Measurements from ENCODE around the gene RNF126. TPM values are rescaled to one million over a fixed set of nuclear protein-coding genes. Genes with fewer than 3 reads are reported as not detected.

The RNF126 gene
- total and polyA plus RNA-seq, 9 donors = 13.2 to 36.0 (median 29.6) TPM

DNA sequence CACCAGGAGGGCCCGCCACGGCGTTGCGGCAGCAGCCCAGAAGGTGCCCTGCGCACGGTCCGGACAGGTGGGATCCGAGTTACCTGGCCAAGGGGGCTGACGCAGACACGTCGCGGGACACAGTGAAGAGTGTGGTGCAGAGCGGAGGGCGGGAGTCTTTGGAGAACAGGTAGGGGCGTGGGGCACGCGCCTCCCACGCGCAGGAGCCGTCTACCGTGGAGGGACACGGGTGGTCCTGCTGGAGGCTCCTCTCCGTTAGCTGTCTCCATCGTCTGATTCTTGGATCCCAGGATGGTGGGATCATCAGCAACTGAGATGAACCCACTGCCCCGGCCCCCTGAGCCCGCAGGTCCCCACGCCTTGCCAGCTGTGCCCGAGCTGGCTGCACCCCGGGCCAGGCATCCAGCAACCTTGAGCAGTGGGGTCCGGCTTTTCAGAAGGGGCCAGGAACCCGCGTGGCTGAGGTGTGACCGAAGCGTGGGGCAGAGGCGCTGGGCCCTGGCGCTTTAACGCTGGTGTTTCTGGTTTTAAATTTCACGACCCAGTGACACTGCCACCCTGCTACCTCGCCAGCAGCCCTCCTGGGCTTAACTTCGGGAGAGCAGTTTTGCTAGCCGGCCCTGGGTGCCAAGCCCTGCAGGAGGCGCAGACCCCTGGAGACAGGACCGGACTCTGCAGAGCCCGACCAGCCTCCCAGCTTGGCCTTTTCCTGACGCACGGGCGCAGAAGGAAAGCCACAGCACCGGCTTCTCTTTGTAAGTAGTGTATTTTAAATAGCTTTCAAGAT is 16.0 kb downstream of the RNF126 start:
- DNase-seq = no peak
- H3K36me3 ChIP-seq (ENCODE audit: control insufficient read depth, insufficient read depth, low read length) = peaks cover 54% of the 10 kb centered on the region
- no peaks in the 10 kb centered on the region for H3K9me3 ChIP-seq (replicated peaks; ENCODE audit: control insufficient read depth, low read depth, low read length)
- whole genome bisulfite sequencing (ENCODE audit: insufficient coverage) = 94% methylated on average over 42 of the region's 48 CpGs
- no peak overlapping the region for H3K4me3 ChIP-seq (ENCODE audit: low read length)
- no peaks in the 10 kb centered on the region for H3K4me1 ChIP-seq (ENCODE audit: control insufficient read depth, insufficient read depth, low read length)
- H3K27me3 ChIP-seq (ENCODE audit: control insufficient read depth, insufficient read depth, low read length) = no peaks in the 10 kb centered on the region
- H3K27ac ChIP-seq (ENCODE audit: low read length) = no peak overlapping the region

DNA sequence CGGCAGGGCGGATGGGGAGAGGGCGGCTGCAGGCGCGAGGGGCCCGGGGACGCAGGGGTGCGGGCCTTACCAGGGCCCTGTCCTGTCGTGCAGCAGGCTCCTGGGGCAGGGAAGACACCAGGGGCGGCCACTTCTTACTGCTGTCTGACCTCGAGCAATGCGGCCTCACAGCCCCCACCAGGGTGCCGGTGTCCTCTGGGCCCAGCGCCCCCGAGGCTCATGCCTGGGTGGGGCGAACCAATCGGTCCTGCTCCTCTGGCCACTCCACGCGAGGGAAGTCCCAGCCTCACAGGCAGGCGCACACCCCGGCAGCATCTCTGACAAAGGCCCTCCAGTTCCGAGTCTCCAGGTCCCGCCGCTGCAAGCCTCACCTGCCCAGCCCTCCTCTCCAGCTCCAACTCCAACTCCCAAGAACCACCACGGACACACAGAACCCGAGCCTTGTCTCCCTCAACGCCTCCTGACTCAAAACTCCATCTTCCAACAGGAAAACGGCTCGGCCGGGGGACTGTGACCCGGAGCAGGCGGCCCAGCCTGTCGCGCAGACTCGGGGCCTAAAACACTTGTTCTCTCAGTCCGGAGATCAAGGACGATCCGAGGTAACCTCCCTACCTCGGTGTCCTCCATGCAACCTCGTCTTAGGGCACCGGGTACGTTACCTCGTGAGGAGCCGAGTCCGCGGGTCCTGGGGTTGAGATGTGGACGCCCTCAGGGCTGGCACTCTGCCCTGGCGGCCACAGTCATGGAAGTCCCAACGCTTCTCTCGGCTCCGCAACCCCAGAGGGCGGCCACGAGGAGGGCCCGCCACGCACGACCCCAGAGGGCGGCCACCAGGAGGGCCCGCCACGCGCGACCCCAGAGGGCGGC is 16.9 kb downstream of the RNF126 start:
- Histone ChIP-seq H3K36me3 (ENCODE audit: control insufficient read depth, insufficient read depth, low read length) (peaks cover 50% of the 10 kb centered on the region), H3K27ac (ENCODE audit: low read length) (no peak overlapping the region), H3K4me1 (ENCODE audit: control insufficient read depth, insufficient read depth, low read length) (no peaks in the 10 kb centered on the region), H3K4me3 (ENCODE audit: low read length) (no peak overlapping the region), H3K27me3 (ENCODE audit: control insufficient read depth, insufficient read depth, low read length) (no peaks in the 10 kb centered on the region), H3K9me3 (replicated peaks; ENCODE audit: control insufficient read depth, low read depth, low read length) (no peaks in the 10 kb centered on the region)
- DNase-seq = no peak
- 90% methylated on average over 62 of the region's 62 CpGs for WGBS (ENCODE audit: insufficient coverage)

DNA sequence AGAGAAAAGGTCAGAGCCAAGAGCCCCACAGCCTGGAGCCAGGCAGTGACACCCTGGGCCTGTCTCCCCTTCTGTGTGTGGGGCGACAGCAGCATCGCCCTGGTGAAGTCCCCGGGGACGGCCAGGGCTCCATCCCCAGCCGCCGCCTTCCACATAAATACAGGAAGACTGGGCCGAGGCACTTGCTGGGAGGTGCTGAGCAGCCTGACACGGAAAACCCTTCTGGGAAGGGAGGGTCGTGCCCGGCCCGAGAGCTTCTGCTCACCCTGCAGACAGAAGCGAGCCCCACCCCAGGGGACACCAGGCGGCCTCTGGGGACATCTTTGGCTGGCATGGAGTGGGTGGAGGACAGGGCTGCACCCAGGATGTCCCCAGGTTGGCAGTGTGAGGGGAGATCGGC is 18.2 kb downstream of the RNF126 start:
- no peaks in the 10 kb centered on the region for H3K27me3 ChIP-seq (ENCODE audit: control insufficient read depth, insufficient read depth, low read length)
- H3K27ac ChIP-seq (ENCODE audit: low read length) = no peak overlapping the region
- WGBS (ENCODE audit: insufficient coverage) = 73% methylated on average over 12 of the region's 14 CpGs
- no peaks in the 10 kb centered on the region for H3K9me3 ChIP-seq (replicated peaks; ENCODE audit: control insufficient read depth, low read depth, low read length)
- no peak for DNase-seq
- H3K4me1 ChIP-seq (ENCODE audit: control insufficient read depth, insufficient read depth, low read length) = no peaks in the 10 kb centered on the region
- H3K4me3 ChIP-seq (ENCODE audit: low read length) = no peak overlapping the region
- peaks cover 39% of the 10 kb centered on the region for H3K36me3 ChIP-seq (ENCODE audit: control insufficient read depth, insufficient read depth, low read length)

DNA sequence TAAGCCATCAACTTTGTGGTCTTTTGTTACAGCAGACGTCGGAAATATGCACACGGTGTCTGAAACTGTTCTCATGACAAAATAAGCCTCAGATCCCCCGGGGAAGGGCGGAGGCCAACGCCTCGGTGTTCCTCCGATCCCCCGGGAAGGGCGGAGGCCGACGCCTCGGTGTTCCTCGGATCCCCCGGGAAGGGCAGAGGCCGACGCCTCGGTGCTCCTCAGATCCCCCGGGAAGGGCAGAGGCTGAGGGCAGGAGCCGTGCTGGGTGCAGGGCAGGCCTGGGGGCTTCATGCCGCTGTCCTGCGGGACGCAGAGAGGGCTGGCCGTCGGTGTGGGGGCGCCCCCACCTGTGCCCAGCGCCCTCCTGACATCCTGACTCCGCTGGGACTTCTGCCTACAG is 18.7 kb downstream of the RNF126 start:
- Histone ChIP-seq H3K4me3 (ENCODE audit: low read length) (no peak overlapping the region), H3K27ac (ENCODE audit: low read length) (no peak overlapping the region), H3K4me1 (ENCODE audit: control insufficient read depth, insufficient read depth, low read length) (peaks cover 1% of the 10 kb centered on the region), H3K9me3 (replicated peaks; ENCODE audit: control insufficient read depth, low read depth, low read length) (no peaks in the 10 kb centered on the region), H3K27me3 (ENCODE audit: control insufficient read depth, insufficient read depth, low read length) (no peaks in the 10 kb centered on the region), H3K36me3 (ENCODE audit: control insufficient read depth, insufficient read depth, low read length) (peaks cover 35% of the 10 kb centered on the region)
- 77% methylated on average over 26 of the region's 28 CpGs for WGBS (ENCODE audit: insufficient coverage)
- no peak for DNase-seq

DNA sequence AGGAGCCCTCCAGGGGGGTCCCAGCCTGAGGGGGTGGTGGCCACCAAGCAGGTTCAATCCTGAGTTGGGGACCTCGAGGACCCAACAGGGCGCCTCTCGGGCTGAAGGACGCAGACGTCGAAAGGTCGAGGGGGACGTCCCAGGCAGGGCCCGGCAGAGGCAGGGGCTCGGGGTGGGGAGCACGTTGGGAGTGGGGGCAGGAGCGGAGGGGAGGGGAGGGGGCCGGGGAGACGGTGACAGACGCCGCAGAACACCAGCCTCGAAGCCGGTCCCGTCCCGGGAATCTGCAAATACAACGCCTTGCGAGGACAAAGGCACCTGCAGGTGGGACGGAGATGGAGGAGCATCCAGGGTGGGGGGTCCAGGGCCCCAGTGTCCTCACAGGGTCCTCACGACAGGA is 19.3 kb downstream of the RNF126 start:
- Histone ChIP-seq H3K4me1 (ENCODE audit: control insufficient read depth, insufficient read depth, low read length) (peaks cover 8% of the 10 kb centered on the region), H3K9me3 (replicated peaks; ENCODE audit: control insufficient read depth, low read depth, low read length) (no peaks in the 10 kb centered on the region), H3K27me3 (ENCODE audit: control insufficient read depth, insufficient read depth, low read length) (peaks cover 6% of the 10 kb centered on the region), H3K27ac (ENCODE audit: low read length) (no peak overlapping the region), H3K36me3 (ENCODE audit: control insufficient read depth, insufficient read depth, low read length) (peaks cover 29% of the 10 kb centered on the region), H3K4me3 (ENCODE audit: low read length) (no peak overlapping the region)
- 68% methylated on average over 17 of the region's 24 CpGs for WGBS (ENCODE audit: insufficient coverage)
- no peak for DNase-seq

DNA sequence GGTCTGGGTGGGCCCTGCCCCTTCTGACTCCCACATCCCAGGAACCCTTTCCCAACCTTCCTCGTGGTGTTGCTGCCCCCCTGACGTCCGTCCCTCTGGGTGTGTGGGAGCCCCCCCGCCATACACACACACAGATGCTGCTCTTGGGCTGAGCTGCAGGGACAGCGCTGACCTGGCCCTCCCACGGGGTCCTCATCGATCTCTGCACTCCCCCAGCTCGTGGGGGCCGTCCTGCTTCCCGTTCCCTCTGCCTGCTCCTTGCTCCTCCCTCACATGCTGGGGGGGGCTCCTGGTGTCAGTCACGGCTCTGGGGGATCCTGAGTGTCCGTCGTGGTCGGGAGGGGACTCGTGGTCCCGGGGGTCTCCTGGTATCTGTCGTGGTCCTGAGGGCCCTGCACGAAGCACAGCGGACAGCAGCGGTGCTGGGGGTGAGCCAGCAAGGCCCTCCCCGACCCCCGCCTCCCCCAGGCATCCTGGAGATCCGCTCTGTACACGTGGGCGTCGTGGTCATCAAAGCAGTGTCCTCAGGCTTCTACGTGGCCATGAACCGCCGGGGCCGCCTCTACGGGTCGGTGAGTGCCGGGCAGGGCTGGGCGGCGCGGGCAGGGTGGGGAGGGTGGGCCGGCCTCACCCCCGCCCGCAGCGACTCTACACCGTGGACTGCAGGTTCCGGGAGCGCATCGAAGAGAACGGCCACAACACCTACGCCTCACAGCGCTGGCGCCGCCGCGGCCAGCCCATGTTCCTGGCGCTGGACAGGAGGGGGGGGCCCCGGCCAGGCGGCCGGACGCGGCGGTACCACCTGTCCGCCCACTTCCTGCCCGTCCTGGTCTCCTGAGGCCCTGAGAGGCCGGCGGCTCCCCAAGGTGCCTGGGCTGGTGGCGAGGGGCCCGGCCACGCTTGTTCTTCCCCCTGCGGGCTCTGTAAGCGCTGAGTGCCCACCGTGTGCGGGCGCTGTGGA is 20.0 kb downstream of the RNF126 start:
- 64% methylated on average over 66 of the region's 70 CpGs for WGBS (ENCODE audit: insufficient coverage)
- peaks cover 24% of the 10 kb centered on the region for H3K36me3 ChIP-seq (ENCODE audit: control insufficient read depth, insufficient read depth, low read length)

DNA sequence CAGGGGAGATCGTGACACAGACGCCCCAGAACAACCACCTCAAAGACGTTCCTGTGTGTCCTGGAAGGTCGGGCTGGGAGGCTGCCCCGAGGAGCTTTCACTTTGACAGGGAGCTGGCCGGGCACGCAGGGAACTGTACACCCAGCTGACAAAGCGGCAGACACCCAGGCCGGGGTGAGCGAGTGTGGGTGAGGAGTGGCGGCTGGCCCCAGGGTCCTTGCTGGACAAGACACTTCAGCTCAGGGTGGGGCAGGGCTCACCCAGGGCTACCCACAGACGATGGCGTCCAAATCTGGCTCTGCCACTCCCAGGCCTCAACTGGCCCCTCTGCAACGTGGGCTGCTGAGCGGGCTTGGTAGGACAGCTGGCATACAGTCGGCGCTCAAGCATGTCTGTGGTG is 21.3 kb downstream of the RNF126 start:
- WGBS (ENCODE audit: insufficient coverage) = 84% methylated on average over 15 of the region's 17 CpGs
- no peak for DNase-seq

More for the DNA sequence above, 20.0 kb downstream of the RNF126 start:
- H3K9me3 ChIP-seq (replicated peaks; ENCODE audit: control insufficient read depth, low read depth, low read length) = no peaks in the 10 kb centered on the region
- no peak overlapping the region for H3K4me3 ChIP-seq (ENCODE audit: low read length)
- no peak for DNase-seq
- H3K4me1 ChIP-seq (ENCODE audit: control insufficient read depth, insufficient read depth, low read length) = peaks cover 9% of the 10 kb centered on the region
- no peak overlapping the region for H3K27ac ChIP-seq (ENCODE audit: low read length)
- H3K27me3 ChIP-seq (ENCODE audit: control insufficient read depth, insufficient read depth, low read length) = peaks cover 12% of the 10 kb centered on the region

DNA sequence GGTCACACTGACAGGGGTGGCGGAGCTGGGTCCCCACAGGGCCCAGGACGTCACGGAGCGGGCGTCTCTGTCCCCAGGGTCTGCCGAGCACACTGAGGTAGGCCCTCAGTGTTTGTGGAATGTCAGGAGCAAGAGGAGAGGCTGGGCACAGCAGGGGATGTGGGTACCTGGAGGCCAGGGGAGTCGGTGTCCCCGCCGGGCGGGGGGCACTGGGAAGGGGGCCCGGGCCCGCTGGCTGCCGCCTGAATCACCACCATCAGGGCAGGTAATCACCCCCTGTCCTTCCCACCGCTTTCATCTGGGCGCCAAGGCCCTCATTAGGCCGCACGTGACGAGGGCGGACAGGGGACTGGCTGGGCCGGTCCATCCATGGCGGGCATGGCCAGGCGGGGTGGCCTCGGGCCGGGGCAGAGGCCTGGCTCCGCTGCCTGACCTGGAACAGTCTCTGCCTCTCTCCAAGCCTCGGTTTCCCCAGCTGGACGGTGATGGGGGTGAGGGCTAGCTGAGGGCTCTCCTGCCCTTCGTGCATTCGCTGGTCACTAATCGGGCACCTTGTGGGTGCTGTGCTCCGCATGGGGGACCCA is 22.3 kb downstream of the RNF126 start:
- H3K9me3 ChIP-seq (replicated peaks; ENCODE audit: control insufficient read depth, low read depth, low read length) = no peaks in the 10 kb centered on the region
- H3K36me3 ChIP-seq (ENCODE audit: control insufficient read depth, insufficient read depth, low read length) = peaks cover 9% of the 10 kb centered on the region
- H3K4me1 ChIP-seq (ENCODE audit: control insufficient read depth, insufficient read depth, low read length) = peaks cover 9% of the 10 kb centered on the region
- WGBS (ENCODE audit: insufficient coverage) = 88% methylated on average over 21 of the region's 31 CpGs
- H3K27ac ChIP-seq (ENCODE audit: low read length) = no peak overlapping the region
- no peak for DNase-seq
- H3K27me3 ChIP-seq (ENCODE audit: control insufficient read depth, insufficient read depth, low read length) = peaks cover 18% of the 10 kb centered on the region
- H3K4me3 ChIP-seq (ENCODE audit: low read length) = no peak overlapping the region

More for the DNA sequence above, 21.3 kb downstream of the RNF126 start:
- H3K27me3 ChIP-seq (ENCODE audit: control insufficient read depth, insufficient read depth, low read length) = peaks cover 18% of the 10 kb centered on the region
- peaks cover 18% of the 10 kb centered on the region for H3K36me3 ChIP-seq (ENCODE audit: control insufficient read depth, insufficient read depth, low read length)
- H3K9me3 ChIP-seq (replicated peaks; ENCODE audit: control insufficient read depth, low read depth, low read length) = no peaks in the 10 kb centered on the region
- peaks cover 9% of the 10 kb centered on the region for H3K4me1 ChIP-seq (ENCODE audit: control insufficient read depth, insufficient read depth, low read length)
- H3K4me3 ChIP-seq (ENCODE audit: low read length) = no peak overlapping the region
- no peak overlapping the region for H3K27ac ChIP-seq (ENCODE audit: low read length)

DNA sequence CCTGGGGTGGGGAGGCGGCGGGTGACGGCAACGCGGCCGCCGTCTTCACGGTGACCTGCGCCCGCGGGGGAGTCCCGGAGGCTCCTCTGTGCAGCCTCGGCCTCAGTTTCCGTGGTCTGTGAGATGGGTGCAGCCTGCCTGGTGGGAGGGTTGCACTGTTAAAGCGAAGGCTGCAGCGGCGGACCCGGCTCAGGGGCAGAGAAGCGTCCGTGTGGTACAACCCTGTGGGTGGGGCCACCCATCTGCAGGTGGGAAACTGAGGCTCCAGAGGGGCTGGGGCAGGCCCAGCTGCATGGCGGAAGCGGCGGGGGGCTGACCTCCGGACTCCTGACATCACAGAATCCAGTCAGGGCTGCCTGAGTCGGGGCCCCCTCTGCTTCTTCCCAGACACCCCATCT is 22.9 kb downstream of the RNF126 start:
- no peak overlapping the region for H3K4me3 ChIP-seq (ENCODE audit: low read length)
- peaks cover 18% of the 10 kb centered on the region for H3K27me3 ChIP-seq (ENCODE audit: control insufficient read depth, insufficient read depth, low read length)
- no peak for DNase-seq
- no peak overlapping the region for H3K27ac ChIP-seq (ENCODE audit: low read length)
- 35% methylated on average over 24 of the region's 25 CpGs for WGBS (ENCODE audit: insufficient coverage)
- peaks cover 7% of the 10 kb centered on the region for H3K36me3 ChIP-seq (ENCODE audit: control insufficient read depth, insufficient read depth, low read length)
- H3K4me1 ChIP-seq (ENCODE audit: control insufficient read depth, insufficient read depth, low read length) = peaks cover 9% of the 10 kb centered on the region
- H3K9me3 ChIP-seq (replicated peaks; ENCODE audit: control insufficient read depth, low read depth, low read length) = no peaks in the 10 kb centered on the region

Measured in muscle of leg (tissue), 11 donors.